HG03196 (cell line): ENCODE data around the gene SLC9A3.
"Not testable (repeated sequence)": the region's sequence is repeated elsewhere in the genome, so short reads cannot be mapped to it uniquely, and the experiment has no call there.

Experiments
- ATAC-seq: cut with Tn5 transposase; IDR thresholded peaks from one replicate; pipeline ENCODE4 v1.9.1; 2021; ENCODE audit not compliant: unreplicated experiment

Gene SLC9A3

GRCh38 chr5:492314-492893 is 31.8 kb downstream of the SLC9A3 start:
- no peak for ATAC-seq

GRCh38 chr5:491856-492155 is 32.4 kb downstream of the SLC9A3 start:
- ATAC-seq, result no peak

GRCh38 chr5:491119-491855 is 33.0 kb downstream of the SLC9A3 start:
- no peak for ATAC-seq

GRCh38 chr5:490116-491106 is 33.8 kb downstream of the SLC9A3 start:
- ATAC-seq, result no peak

GRCh38 chr5:489689-490080 is 34.6 kb downstream of the SLC9A3 start:
- ATAC-seq, result no peak

GRCh38 chr5:488744-489688 is 35.2 kb downstream of the SLC9A3 start:
- ATAC-seq, result no peak

- ATAC-seq, result no peak
These were observed 36.0 kb downstream of the SLC9A3 start for GRCh38 chr5:488241-488640.

GRCh38 chr5:486597-486996 is 37.7 kb downstream of the SLC9A3 start:
- not testable (repeated sequence) for ATAC-seq

- no peak for ATAC-seq
These were observed 38.2 kb downstream of the SLC9A3 start for GRCh38 chr5:485946-486491.

- ATAC-seq, result no peak
These were observed 38.9 kb downstream of the SLC9A3 start for GRCh38 chr5:485113-485945.

- no peak for ATAC-seq
These were observed 39.7 kb downstream of the SLC9A3 start for GRCh38 chr5:484556-484955.

- ATAC-seq, result no peak
These were observed 40.7 kb downstream of the SLC9A3 start for GRCh38 chr5:483434-484140.

GRCh38 chr5:483011-483410 is 41.2 kb downstream of the SLC9A3 start:
- no peak for ATAC-seq

GRCh38 chr5:482506-482905 is 41.7 kb downstream of the SLC9A3 start:
- ATAC-seq, result no peak

GRCh38 chr5:482021-482420 is 42.2 kb downstream of the SLC9A3 start:
- no peak for ATAC-seq

- no peak for ATAC-seq
These were observed 42.9 kb downstream of the SLC9A3 start for GRCh38 chr5:481347-481746.

- no peak for ATAC-seq
These were observed 44.5 kb downstream of the SLC9A3 start for GRCh38 chr5:479566-480319.

GRCh38 chr5:478982-479535 is 45.2 kb downstream of the SLC9A3 start:
- ATAC-seq, result no peak
